ENCODE data around the gene ZBTB16.

ZBTB16 gene

GRCh38 chr11:114135737-114136151 is 76.2 kb downstream of the ZBTB16 start:
- DNase-seq: no peak

- no peak for DNase-seq
Measured at GRCh38 chr11:114136686-114137640, 77.5 kb downstream of the ZBTB16 start.

DNA sequence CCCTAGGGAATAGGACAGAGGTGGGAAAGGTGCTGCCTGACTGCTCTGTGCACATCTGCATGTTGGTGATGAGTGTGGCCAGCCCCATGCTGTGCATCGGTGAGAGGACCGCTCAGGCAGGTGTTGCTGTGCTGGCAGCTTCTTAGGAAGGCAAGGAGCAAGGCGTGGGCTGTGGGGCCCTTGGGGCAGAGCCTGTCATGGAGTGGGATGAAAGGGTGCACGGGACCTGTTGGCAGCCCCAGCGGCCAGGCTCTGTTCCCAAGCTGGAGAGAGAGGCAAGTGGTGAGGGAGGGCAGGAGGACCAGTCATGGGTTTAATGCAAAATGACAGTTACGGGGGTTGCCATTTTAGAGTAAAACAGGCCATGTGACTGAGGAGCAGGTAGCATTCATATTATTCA is 78.3 kb downstream of the ZBTB16 start:
- no peak for DNase-seq

- DNase-seq: no peak
Measured at GRCh38 chr11:114138411-114138810, 78.9 kb downstream of the ZBTB16 start.

GRCh38 chr11:114140826-114141225 is 81.3 kb downstream of the ZBTB16 start:
- no peak for DNase-seq

DNA sequence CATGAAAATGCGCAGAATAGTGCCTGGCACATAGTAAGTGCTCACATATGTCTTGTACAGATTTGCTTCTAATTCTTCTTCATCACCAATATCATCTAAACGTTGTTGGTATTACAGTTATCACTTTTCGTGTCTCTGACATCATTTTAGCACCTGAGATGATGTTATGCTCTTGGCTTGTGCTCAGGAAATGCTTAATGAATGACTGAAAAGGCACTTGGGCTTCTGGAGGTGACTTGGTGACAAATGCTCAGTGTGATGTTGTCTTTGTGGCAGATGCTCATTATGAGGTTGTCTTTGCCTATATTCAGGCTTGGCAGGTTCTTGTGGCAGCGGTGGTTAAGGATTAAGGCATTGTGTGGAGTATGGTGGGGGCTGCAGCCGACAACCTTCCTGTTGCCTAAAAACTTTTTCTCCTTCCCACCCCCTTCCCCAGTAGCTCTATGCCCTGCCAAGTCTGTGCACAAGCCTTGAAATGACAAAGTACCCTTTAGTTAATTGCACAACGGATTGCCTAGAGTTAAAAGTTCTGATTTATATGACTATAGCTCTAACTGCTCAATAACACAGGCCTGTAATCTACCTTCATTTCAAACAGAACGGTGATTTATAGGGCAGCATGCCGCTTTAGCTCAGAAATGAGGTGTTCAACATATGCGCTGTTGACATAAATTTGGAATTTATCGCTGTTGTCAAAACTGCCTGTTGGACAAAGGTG is 82.5 kb downstream of the ZBTB16 start:
- no peak for DNase-seq

- DNase-seq: no peak
Measured at GRCh38 chr11:114142707-114143106, 83.2 kb downstream of the ZBTB16 start.

GRCh38 chr11:114145166-114145775 is 85.8 kb downstream of the ZBTB16 start:
- no peak for DNase-seq

DNA sequence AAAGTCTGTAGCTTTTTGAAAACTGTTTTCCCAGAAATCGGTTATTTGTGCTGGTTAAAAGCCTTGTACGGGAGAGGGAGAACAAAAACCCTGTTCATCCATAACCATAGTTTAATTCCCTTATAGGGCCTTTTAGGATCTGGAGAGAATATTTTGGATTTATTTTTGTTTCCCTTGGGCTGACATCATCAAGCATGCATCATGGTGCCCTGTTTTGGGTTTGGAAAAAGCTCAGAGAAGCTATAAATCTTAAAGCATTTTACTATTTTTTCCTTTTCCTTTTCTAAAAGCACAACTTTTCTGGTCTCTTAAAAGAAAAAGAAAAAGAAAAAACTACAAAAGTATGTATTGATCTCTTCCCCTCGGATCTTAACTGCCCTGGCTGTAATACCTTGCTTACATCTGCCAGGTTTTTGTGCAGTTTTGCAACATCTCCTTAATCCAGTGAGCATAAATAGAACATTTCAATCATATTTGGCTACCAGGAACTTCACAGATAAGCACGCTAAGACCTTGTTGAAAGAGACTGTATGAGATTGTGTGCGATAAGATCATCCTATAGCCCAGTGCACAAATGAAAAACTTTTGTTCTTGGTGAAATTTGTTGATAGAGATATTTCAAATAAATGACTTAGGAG is 88.0 kb downstream of the ZBTB16 start:
- no peak for DNase-seq

- DNase-seq: no peak
Measured at GRCh38 chr11:114148013-114148382, 88.5 kb downstream of the ZBTB16 start.

DNA sequence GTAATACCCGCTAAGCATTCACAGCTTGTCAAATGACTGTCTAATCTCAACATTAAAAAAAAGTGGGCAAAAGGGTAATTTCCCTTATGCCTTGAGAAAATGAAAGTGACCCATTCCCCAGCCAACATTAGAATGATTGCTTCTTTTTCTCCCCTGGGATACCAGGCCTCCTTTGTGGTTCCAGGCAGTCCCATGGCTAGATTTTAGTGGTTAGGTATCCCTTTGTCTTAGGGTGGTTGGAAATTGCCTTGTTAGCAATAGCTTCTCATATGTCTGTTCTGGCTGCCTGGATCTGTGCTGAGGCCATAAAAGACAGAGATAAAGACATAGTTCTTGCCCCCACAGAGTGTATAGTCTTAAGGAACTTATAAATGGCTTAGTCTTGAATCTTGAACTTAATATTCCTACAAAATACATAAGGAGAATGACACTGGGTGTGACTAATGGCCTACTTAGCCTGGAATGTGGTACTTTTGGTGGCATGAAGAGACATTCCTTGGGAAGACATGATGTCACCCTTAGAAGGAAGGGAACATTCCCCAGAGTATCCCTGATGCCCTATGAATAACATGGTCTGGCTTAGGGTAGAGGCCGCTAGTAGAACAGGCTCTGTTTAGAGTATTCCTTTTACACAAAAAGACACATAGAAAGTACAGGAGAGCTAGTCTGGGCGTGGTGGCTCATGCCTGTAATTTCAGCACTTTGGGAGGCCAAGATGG is 90.3 kb downstream of the ZBTB16 start:
- DNase-seq: no peak

- no peak for DNase-seq
Measured at GRCh38 chr11:114150671-114151070, 91.2 kb downstream of the ZBTB16 start.

DNA sequence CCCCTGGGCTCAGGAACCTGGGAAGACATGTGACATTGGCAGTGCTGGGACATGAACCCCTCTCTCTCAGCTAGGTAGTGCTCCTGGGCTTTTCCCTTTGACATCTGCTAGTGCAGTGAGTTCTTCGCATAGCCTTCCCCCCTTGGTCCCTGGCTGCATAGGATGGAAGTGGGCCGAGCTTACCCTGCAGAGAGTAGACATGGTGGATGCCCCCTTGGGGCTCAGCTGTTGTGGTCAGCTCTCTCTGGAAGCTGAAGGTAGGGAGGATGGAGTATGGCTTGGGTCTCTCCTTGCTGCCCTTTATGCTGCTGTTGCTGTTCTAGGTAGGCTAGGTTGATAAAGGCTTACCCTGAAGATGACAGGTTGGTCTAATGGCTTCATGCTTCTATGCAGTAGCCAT is 92.1 kb downstream of the ZBTB16 start:
- no peak for DNase-seq

DNA sequence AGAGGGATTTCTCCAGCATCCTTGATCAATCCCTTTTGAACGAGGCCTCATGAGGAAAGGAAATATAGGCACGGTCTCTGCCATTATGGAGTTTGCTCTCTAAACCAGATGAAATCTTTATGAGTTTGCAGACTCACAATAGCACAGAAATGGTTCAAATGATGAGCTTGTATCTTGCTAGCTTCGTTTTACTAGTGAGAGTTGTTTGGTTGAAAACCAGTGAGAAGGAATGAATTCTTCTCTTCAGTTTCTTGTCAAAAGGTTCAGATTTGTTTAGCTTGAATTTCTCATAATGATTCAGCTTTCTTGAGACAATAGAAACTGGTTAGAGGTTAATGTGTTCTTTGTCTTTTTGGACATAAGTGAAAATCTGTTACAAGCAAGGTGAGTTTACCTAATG is 92.7 kb downstream of the ZBTB16 start:
- no peak for DNase-seq

- DNase-seq: no peak
Measured at GRCh38 chr11:114152785-114153184, 93.3 kb downstream of the ZBTB16 start.

- DNase-seq: no peak
Measured at GRCh38 chr11:114153224-114153623, 93.7 kb downstream of the ZBTB16 start.

DNA sequence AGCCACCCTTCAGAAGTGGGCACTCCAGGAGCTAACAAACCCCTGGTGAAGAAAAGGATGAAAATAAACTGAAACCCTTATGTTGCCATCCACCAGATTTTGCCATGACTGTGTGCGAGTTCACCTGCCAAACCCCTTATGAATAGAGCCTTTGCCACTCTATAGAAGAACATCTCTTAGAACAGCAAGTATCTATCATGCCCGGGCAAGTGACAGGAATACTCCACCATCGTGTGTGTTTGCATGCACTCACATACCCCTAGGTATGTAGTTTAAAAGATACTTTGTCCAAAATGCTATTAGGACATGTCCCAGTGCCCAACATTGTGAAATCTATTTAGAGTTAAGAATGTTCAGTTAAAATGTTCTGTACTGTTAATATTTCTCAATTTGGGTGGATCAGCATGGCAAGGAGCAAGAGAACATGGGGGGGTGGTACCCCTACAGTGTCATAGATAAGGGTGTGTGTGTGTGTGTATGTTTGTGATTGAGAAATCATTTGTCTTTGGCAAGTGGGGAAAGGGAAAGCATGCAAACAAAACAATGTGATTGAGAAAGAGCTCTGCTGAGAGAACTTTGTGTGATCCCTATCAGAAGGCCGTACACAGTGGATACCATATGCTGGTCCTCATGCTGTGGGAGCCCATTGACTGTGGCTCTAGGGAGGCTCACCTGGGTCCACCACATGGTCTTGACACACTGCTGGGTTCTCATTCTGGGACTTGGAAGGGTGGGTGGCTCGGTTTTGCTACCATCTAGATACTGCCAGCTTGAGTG is 94.9 kb downstream of the ZBTB16 start:
- no peak for DNase-seq

DNA sequence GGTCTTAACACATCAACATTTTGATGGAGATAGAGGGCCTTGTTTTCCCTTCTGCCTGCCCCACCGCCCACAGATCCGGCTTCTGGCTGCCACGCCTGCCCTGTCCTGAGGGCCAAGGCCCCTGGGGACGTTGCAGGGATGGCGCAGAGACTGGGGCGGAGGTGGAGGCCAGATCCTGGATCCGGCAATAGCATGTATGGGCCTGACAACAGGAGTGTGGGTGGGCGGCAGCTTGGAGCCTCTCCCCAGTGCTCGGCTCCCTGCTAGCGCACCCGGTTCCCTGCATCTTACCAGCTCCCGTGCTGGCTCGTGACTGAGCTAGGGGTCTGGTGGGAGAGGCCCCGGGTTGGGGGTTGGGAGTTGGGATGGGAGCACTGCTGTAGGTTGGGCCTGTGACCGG is 95.6 kb downstream of the ZBTB16 start:
- DNase-seq: no peak

DNA sequence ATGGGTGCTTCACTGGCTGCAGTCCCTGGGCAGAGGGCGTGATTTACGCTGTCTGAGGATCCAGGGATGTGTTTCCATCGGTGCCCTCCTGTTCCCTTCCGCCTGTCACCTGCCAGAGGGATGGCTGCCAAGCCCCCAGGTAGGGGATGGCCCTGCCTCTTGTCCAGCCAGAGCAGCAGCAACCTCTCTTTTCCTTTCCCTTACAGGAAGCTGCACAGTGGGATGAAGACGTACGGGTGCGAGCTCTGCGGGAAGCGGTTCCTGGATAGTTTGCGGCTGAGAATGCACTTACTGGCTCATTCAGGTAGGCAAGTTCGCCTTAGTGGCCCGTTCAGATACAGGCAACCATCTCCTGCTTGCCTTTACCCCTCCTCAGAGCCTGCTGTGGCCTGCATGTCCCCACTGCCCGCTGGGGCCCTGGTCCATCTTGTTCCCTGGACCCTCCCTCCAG is 96.6 kb downstream of the ZBTB16 start:
- no peak for DNase-seq

- no peak for DNase-seq
Measured at GRCh38 chr11:114156782-114157181, 97.3 kb downstream of the ZBTB16 start.

- DNase-seq: no peak
Measured at GRCh38 chr11:114157476-114158050, 98.1 kb downstream of the ZBTB16 start.
